Spleen (tissue), 7 donors: ENCODE measurements around the gene RNF152.

Experiments used
- POLR2A ChIP-seq, 3 donors: fragments of 450-650 bp; IDR thresholded peaks; one replicate each; pipeline ENCODE4 v1.5.1; 2017; ENCODE audit warnings: antibody characterized with exemption in 3 of 3, mild to moderate bottlenecking in 1 of 3
- POLR2AphosphoS5 ChIP-seq, 3 donors: sonication (generic); formaldehyde crosslinking; IDR thresholded peaks; one replicate each; pipeline ENCODE4 v1.5.1; 2017; ENCODE audit warnings: antibody characterized with exemption in 3 of 3
- TF ChIP-seq, protein P1 (sequence below), 11 experiments: fragments of 200-600 bp in 7 of 11; fragments of 450-650 bp in 4 of 11; sonication (generic) in 4 of 11; IDR thresholded peaks in 8 of 11; conservative IDR thresholded peaks in 3 of 11; 1 replicate in 7 of 11; 2 replicates in 4 of 11; pipeline versions ENCODE4 v1.4.0 to v1.8.0; 2016 to 2021; ENCODE audit warnings: antibody characterized with exemption in 11 of 11, inconsistent platforms in 4 of 11, mild to moderate bottlenecking in 1 of 11
- donor health status: DM: no; HTN: no; CAD: no; lungs with moderate emphysema.
- donor health status: DM: no; HTN: no; CAD: no.
- donor health status: DM: no; HTN: no; CAD: no.

DNA sequence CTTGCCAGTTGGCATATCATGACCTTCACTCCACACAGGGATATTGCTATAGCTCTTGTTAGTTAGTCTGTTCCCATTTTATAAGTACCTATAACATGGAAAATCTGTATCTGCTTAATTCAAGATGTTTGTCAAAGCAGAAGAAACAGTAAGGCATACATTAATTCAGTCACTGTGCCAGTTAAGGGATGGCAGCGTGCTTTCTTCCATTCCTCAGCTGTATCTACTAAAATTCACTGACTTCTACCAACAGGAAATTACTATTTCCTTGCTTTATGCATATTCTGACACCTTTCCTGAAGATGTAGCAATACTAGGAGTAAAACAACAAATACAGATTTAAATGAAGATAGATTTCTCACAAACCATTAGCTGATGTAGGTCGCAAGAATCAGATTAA lies 59.9 kb downstream of the RNF152 start:
- TF ChIP-seq, protein P1, sequence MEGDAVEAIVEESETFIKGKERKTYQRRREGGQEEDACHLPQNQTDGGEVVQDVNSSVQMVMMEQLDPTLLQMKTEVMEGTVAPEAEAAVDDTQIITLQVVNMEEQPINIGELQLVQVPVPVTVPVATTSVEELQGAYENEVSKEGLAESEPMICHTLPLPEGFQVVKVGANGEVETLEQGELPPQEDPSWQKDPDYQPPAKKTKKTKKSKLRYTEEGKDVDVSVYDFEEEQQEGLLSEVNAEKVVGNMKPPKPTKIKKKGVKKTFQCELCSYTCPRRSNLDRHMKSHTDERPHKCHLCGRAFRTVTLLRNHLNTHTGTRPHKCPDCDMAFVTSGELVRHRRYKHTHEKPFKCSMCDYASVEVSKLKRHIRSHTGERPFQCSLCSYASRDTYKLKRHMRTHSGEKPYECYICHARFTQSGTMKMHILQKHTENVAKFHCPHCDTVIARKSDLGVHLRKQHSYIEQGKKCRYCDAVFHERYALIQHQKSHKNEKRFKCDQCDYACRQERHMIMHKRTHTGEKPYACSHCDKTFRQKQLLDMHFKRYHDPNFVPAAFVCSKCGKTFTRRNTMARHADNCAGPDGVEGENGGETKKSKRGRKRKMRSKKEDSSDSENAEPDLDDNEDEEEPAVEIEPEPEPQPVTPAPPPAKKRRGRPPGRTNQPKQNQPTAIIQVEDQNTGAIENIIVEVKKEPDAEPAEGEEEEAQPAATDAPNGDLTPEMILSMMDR (IDR thresholded peaks at IDR 0.05 in 8 of 11, conservative IDR thresholded peaks at IDR 0.05 in 3 of 11), result no peak
- TF ChIP-seq POLR2A (IDR thresholded peaks at IDR 0.05) (no peak), POLR2AphosphoS5 (IDR thresholded peaks at IDR 0.05) (no peak)
